Pancreas (tissue), 10 donors: ENCODE measurements around the gene KIAA1671. TPM values are rescaled to one million over a fixed set of nuclear protein-coding genes. Genes with fewer than 3 reads are reported as not detected.

ENCODE experiments used
- ATAC-seq, 4 donors: fragments of 200-7000 bp; cut with Tn5 transposase; one replicate each; pipeline versions ENCODE4 v1.8.0 to v1.9.1; 2020; ENCODE audit warnings: mild to moderate bottlenecking in 4 of 4, moderate library complexity in 4 of 4
- DNase-seq, 6 donors: peaks; one replicate each; pipeline ENCODE4 v3.0.0-alpha.2; 2020
- FAIRE-seq: peaks from 2 replicates; lab custom pipeline; 2012; peaks lifted over from hg19 to GRCh38; lab: Jason Lieb, UNC
- H3K27ac ChIP-seq, 4 donors: fragments of 200-600 bp; sonication (generic); 1 replicate in 3 of 4; 2 replicates in 1 of 4; pipeline versions ENCODE4 v1.5.0 to v1.8.0; 2020
- H3K27me3 ChIP-seq, 4 donors: fragments of 200-600 bp; one replicate each; pipeline ENCODE4 v1.8.0; 2021
- H3K36me3 ChIP-seq, 3 donors: fragments of 200-600 bp; sonication (generic) in 1 of 3; one replicate each; pipeline versions ENCODE4 v1.5.0 to v1.8.0; 2020 to 2021
- H3K4me1 ChIP-seq, 3 donors: fragments of 200-600 bp; one replicate each; pipeline ENCODE4 v1.8.0; 2021
- H3K4me3 ChIP-seq, 4 donors: fragments of 200-600 bp; sonication (generic) in 2 of 4; one replicate each; pipeline versions ENCODE4 v1.5.0 to v1.8.0; 2020 to 2021
- H3K9me3 ChIP-seq, 4 donors: fragments of 200-600 bp; one replicate each; pipeline ENCODE4 v1.8.0; 2021
- CTCF ChIP-seq, 4 donors: fragments of 200-600 bp; sonication (generic) in 3 of 4; IDR thresholded peaks; one replicate each; pipeline versions ENCODE4 v1.5.0 to v1.8.0; 2021; ENCODE audit warnings: antibody characterized with exemption in 4 of 4
- WGBS, 2 donors: extraction: QIAGEN DNeasy Blood & Tissue Kit; methylation state at CpG; one replicate each; pipeline ENCODE4 v1.1.7; 2013; 5-methylcytosine and 5-hydroxymethylcytosine counted together
- intact Hi-C, 3 donors: fragments of 100-400 bp; cut with DNase I; formaldehyde crosslinking; loops; one replicate each; pipeline versions ENCODE4 v1.11.1 to v1.14.2; 2022
- polyA plus RNA-seq, 2 donors: library from polyadenylated mRNA; stranded (reverse); fragments of 200-250 nt; gene quantifications; one replicate each; pipeline ENCODE4 v1.2.3, GENCODE V29; 2013
- total RNA-seq, 6 donors: library from RNA; stranded (reverse); fragmentation: NEBNext Ultra II Directional in 4 of 6; extraction: Animal tissue kit (Norgen Biotek cat#: 25700) in 4 of 6; gene quantifications; one replicate each; pipeline versions ENCODE4 v1.2.1 to v1.2.4, GENCODE V29; 2021 to 2023
- donor health status: healthy with polysubstance abuse.
- donor health status: DM: no; HTN: no; CAD: no; lungs with moderate emphysema.
- donor health status: DM: no; HTN: no; CAD: no.
- donor health status: control.
- donor health status: control.
- donor health status: Bipolar disorder and iron deficiency.
- donor health status: DM: yes; HTN: yes; CAD: no.
- donor health status: DM: no; HTN: no; CAD: no.
- donor health status: DM: no; HTN: no; CAD: no.
- donor health status: DM: yes; HTN: yes; CAD: no.

KIAA1671 gene
- total and polyA plus RNA-seq, 8 donors: 8.3 to 28.8 (median 19.0) TPM

DNA sequence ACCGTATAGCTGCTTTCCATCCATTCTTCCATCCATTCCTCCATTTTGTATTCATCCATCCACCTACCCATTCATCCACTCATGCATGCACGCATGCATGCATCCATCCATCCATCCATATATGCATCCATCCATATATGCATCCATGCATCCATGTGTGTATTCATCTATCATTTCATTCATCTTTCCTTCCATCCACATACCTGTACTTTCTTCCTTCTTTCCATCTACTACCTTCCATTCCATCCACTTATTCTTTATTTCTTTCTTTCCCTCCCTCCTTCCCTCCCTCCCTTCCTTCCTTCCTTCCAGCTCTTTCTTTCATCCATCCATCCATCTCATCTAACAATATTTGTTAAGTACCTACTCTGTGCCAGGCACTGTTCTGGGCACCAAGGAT is 19.9 kb downstream of the KIAA1671 start:
- H3K4me1 ChIP-seq: peaks cover 5 to 19% (median 12%) of the 10 kb centered on the region in 3 donors
- WGBS, 2 donors: 97 to 98% methylated on average over 2 of the region's 2 CpGs
- no peak for TF ChIP-seq CTCF (IDR thresholded peaks at IDR 0.05)
- H3K27ac ChIP-seq: no peak overlapping the region
- ATAC-seq: no peak
- no peaks in the 10 kb centered on the region for H3K27me3 ChIP-seq
- intact Hi-C loops: no loop called here
- no peak for DNase-seq
- no peak overlapping the region for H3K4me3 ChIP-seq
- no peaks in the 10 kb centered on the region for H3K9me3 ChIP-seq
- no peaks in the 10 kb centered on the region for H3K36me3 ChIP-seq
- no peak for FAIRE-seq

GRCh38 chr22:24973872-24974271 is 21.4 kb downstream of the KIAA1671 start:
- H3K27me3 ChIP-seq: no peaks in the 10 kb centered on the region
- no peak overlapping the region for H3K27ac ChIP-seq
- H3K9me3 ChIP-seq: no peaks in the 10 kb centered on the region
- H3K36me3 ChIP-seq: no peaks in the 10 kb centered on the region
- ATAC-seq (peak; percentile 15 to 63 (median 42)), DNase-seq (no peak), FAIRE-seq (no peak)
- H3K4me3 ChIP-seq: no peak overlapping the region
- H3K4me1 ChIP-seq: peaks cover 0 to 23% (median 12%) of the 10 kb centered on the region in 3 donors
- intact Hi-C loops: no loop called here
- 40 to 49% methylated on average over 6 of the region's 6 CpGs for WGBS, 2 donors
- TF ChIP-seq CTCF (IDR thresholded peaks at IDR 0.05): no peak

GRCh38 chr22:24975125-24975640 is 22.7 kb downstream of the KIAA1671 start:
- DNase-seq (no peak), ATAC-seq (no peak), FAIRE-seq (no peak)
- no peaks in the 10 kb centered on the region for H3K9me3 ChIP-seq
- H3K27ac ChIP-seq: no peak overlapping the region
- no peaks in the 10 kb centered on the region for H3K36me3 ChIP-seq
- H3K4me1 ChIP-seq: peaks cover 0 to 17% (median 6%) of the 10 kb centered on the region in 3 donors
- intact Hi-C loops: no loop called here
- H3K4me3 ChIP-seq: no peak overlapping the region
- no peaks in the 10 kb centered on the region for H3K27me3 ChIP-seq
- 92 to 93% methylated on average over 5 of the region's 5 CpGs for WGBS, 2 donors
- no peak for TF ChIP-seq CTCF (IDR thresholded peaks at IDR 0.05)

DNA sequence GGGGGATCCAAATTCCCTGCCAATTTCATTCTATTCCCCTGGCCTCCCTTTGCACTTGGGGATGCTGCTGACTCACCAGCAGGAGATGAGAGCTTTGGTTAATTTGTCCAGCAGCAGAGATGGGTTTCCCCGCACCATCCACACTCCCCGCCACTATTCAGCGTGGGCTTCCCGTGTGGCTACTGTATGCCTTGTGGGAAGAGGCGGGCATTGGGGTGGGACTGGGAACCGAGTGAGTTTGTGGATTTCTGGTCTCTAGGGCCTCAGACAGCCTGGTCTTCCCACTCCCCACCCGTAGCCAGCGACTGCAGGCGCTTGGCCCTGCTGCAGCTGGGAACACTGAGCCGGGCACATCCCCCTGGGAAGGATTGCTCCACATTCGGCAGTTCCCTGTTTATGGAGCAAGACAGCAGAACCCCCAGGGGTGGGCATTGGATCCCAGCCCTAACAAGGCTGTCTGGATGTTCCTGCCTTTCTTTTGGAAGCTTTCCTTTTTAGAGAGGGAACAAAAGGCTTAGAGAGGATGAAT is 23.4 kb downstream of the KIAA1671 start:
- no peak for DNase-seq
- 56 to 66% methylated on average over 11 of the region's 11 CpGs for WGBS, 2 donors
- H3K4me1 ChIP-seq: peaks cover 0 to 16% (median 0%) of the 10 kb centered on the region in 3 donors

More for the DNA sequence above, 23.4 kb downstream of the KIAA1671 start:
- H3K4me3 ChIP-seq: no peak overlapping the region
- H3K27ac ChIP-seq: peak overlapping the region in 2 of 4 donors; percentile 22 to 51
- no peaks in the 10 kb centered on the region for H3K9me3 ChIP-seq
- no peak for TF ChIP-seq CTCF (IDR thresholded peaks at IDR 0.05)
- ATAC-seq (peak in 2 of 4 donors; percentile 9 to 32), FAIRE-seq (no peak)
- H3K36me3 ChIP-seq: no peaks in the 10 kb centered on the region
- intact Hi-C loops: no loop called here
- no peaks in the 10 kb centered on the region for H3K27me3 ChIP-seq
